ENCODE data around the gene USP32. TPM values are rescaled to one million over a fixed set of nuclear protein-coding genes. Genes with fewer than 3 reads are reported as not detected.
"Not testable (repeated sequence)": the region's sequence is repeated elsewhere in the genome, so short reads cannot be mapped to it uniquely, and the experiment has no call there.

USP32 gene
- total and polyA plus RNA-seq, 2 donors (not counting 3 experiments of a cell fraction or from before 2014, with no cell fraction given) = 15.7 to 52.9 TPM

- dilution Hi-C loops (cut with MboI; ENCODE audit: extremely low pct_ligation_motif_present, low sequenced_read_pairs); H3K9me3 ChIP-seq (replicated peaks; ENCODE audit: control insufficient read depth, insufficient read depth, low read length); H3K4me2 ChIP-seq (ENCODE audit: insufficient read depth, low read length); H3K36me3 ChIP-seq (ENCODE audit: control insufficient read depth in 2 of 2, extremely low read depth in 1 of 2, insufficient read depth in 2 of 2, low read length in 2 of 2); H3K27me3 ChIP-seq (ENCODE audit: control insufficient read depth in 2 of 2, insufficient read depth in 2 of 2, low read length in 2 of 2); H3K79me2 ChIP-seq (ENCODE audit: control insufficient read depth, insufficient read depth, low read length); H3K9me1 ChIP-seq (replicated peaks; ENCODE audit: control insufficient read depth, extremely low read depth, insufficient read depth, low read length); H3K9ac ChIP-seq (replicated peaks; ENCODE audit: extremely low read depth, insufficient read depth, low read length); H3K27ac ChIP-seq (ENCODE audit: insufficient read depth, low read depth, low read length); H4K20me1 ChIP-seq (replicated peaks; ENCODE audit: control insufficient read depth, extremely low read depth, insufficient read depth, low read length); H2AFZ ChIP-seq (ENCODE audit: low read depth, low read length); H3K4me3 ChIP-seq (replicated peaks in 1 of 3; ENCODE audit: insufficient read depth in 1 of 3, low read depth in 1 of 3, low read length in 3 of 3); FAIRE-seq; BruUV-seq (replicated peaks): not testable (repeated sequence)
- peak; percentile 33 for DNase-seq (ENCODE audit: low read depth, low spot score)
- TF ChIP-seq, protein P1, sequence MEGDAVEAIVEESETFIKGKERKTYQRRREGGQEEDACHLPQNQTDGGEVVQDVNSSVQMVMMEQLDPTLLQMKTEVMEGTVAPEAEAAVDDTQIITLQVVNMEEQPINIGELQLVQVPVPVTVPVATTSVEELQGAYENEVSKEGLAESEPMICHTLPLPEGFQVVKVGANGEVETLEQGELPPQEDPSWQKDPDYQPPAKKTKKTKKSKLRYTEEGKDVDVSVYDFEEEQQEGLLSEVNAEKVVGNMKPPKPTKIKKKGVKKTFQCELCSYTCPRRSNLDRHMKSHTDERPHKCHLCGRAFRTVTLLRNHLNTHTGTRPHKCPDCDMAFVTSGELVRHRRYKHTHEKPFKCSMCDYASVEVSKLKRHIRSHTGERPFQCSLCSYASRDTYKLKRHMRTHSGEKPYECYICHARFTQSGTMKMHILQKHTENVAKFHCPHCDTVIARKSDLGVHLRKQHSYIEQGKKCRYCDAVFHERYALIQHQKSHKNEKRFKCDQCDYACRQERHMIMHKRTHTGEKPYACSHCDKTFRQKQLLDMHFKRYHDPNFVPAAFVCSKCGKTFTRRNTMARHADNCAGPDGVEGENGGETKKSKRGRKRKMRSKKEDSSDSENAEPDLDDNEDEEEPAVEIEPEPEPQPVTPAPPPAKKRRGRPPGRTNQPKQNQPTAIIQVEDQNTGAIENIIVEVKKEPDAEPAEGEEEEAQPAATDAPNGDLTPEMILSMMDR (IDR thresholded peaks at IDR 0.05; ENCODE audit: extremely low read depth in 1 of 2, insufficient read depth in 1 of 2, low read depth in 1 of 2, low read length in 2 of 2) = peak; percentile 12 to 44
- peaks cover 12% of the 10 kb centered on the region for H3K4me1 ChIP-seq (ENCODE audit: control insufficient read depth, extremely low read depth, insufficient read depth, low read length)
- POLR2A ChIA-PET = interaction anchor here (0.6 kb wide), 1 partner anchor 217 kb away, joined by 3 read pairs; the partner anchor contains the start of gene USP32
- CTCF ChIA-PET = interaction anchor here (1.3 to 2.9 kb wide), 3 partner anchors 31 to 56 kb away, joined by 3 to 26 read pairs (median 17); no protein-coding TSS in a partner anchor
- intact Hi-C loops (cut with micrococcal nuclease) = loop anchor here (1.0 to 5.0 kb wide), 2 partner anchors 31 to 218 kb away; partner anchors contain the start of gene USP32
Measured at GRCh38 chr17:60174767-60175166, 217.2 kb downstream of the USP32 start.

DNA sequence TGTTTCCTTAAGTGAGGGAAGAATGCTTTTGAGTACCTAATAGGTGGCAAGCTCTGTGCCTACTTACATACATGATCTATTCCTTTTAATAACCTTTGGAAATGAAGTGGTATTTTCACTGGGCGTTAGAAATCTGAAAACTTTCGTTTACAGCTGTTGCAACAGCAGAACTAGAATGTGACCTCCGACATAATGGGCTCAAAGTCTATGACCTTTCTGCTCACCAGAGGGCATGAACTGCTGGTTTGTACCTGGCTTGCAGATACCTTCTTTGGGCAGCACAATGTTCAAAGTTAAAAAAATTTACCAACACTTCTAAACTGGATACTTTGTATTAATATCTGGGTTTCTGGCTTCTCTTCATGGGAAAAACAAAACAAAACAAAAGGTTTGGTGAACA is 217.9 kb downstream of the USP32 start:
- H3K27ac ChIP-seq (ENCODE audit: insufficient read depth, low read depth, low read length) = no peak overlapping the region
- no peak overlapping the region for H3K4me3 ChIP-seq (replicated peaks in 1 of 3; ENCODE audit: insufficient read depth in 1 of 3, low read depth in 1 of 3, low read length in 3 of 3)
- intact Hi-C loops (cut with micrococcal nuclease) = loop anchor here (1.0 to 5.0 kb wide), 2 partner anchors 31 to 218 kb away; partner anchors contain the start of gene USP32
- no peak overlapping the region for H3K9ac ChIP-seq (replicated peaks; ENCODE audit: extremely low read depth, insufficient read depth, low read length)
- no peak overlapping the region for H3K4me2 ChIP-seq (ENCODE audit: insufficient read depth, low read length)
- no peak for DNase-seq (ENCODE audit: low read depth, low spot score)
- dilution Hi-C loops (cut with MboI; ENCODE audit: extremely low pct_ligation_motif_present, low sequenced_read_pairs) = no loop called here
- no peaks in the 10 kb centered on the region for H3K9me1 ChIP-seq (replicated peaks; ENCODE audit: control insufficient read depth, extremely low read depth, insufficient read depth, low read length)
- H4K20me1 ChIP-seq (replicated peaks; ENCODE audit: control insufficient read depth, extremely low read depth, insufficient read depth, low read length) = no peaks in the 10 kb centered on the region
- no TSS peak for BruUV-seq (replicated peaks)
- peaks cover 19% of the 10 kb centered on the region for H3K4me1 ChIP-seq (ENCODE audit: control insufficient read depth, extremely low read depth, insufficient read depth, low read length)
- no peak for TF ChIP-seq EZH2 (IDR thresholded peaks at IDR 0.05; ENCODE audit: borderline replicate concordance, low read depth, low read length, severe bottlenecking)
- TF ChIP-seq FOS (IDR thresholded peaks at IDR 0.05; ENCODE audit: borderline replicate concordance, insufficient read depth, low read length) = no peak
- TF ChIP-seq, protein P2, sequence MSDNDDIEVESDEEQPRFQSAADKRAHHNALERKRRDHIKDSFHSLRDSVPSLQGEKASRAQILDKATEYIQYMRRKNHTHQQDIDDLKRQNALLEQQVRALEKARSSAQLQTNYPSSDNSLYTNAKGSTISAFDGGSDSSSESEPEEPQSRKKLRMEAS (IDR thresholded peaks at IDR 0.05; ENCODE audit: insufficient read depth, insufficient read length) = no peak
- no peak for TF ChIP-seq POLR2A (IDR thresholded peaks at IDR 0.05; ENCODE audit: low read depth, low read length)
- TF ChIP-seq, protein P1 (IDR thresholded peaks at IDR 0.05; ENCODE audit: extremely low read depth in 1 of 2, insufficient read depth in 1 of 2, low read depth in 1 of 2, low read length in 2 of 2) = no peak
- TF ChIP-seq MYC (IDR thresholded peaks at IDR 0.05; ENCODE audit: low read depth, low read length) = no peak
- no peak for TF ChIP-seq POLR2AphosphoS5 (IDR thresholded peaks at IDR 0.05; ENCODE audit: insufficient read depth, low read depth, low read length)
- TF ChIP-seq GATA2 (IDR thresholded peaks at IDR 0.05; ENCODE audit: insufficient read depth, insufficient read length, low read depth, low read length) = no peak
- TF ChIP-seq JUN (IDR thresholded peaks at IDR 0.05; ENCODE audit: borderline replicate concordance, insufficient read depth, insufficient read length, low read depth) = no peak
- CTCF ChIA-PET = interaction anchor here (0.7 to 2.9 kb wide), 4 partner anchors 31 to 34 kb away, joined by 3 to 26 read pairs (median 11); no protein-coding TSS in a partner anchor
- H3K79me2 ChIP-seq (ENCODE audit: control insufficient read depth, insufficient read depth, low read length) = no peaks in the 10 kb centered on the region
- no peaks in the 10 kb centered on the region for H3K27me3 ChIP-seq (ENCODE audit: control insufficient read depth in 2 of 2, insufficient read depth in 2 of 2, low read length in 2 of 2)
- no peaks in the 10 kb centered on the region for H3K36me3 ChIP-seq (ENCODE audit: control insufficient read depth in 2 of 2, extremely low read depth in 1 of 2, insufficient read depth in 2 of 2, low read length in 2 of 2)
- H3K9me3 ChIP-seq (replicated peaks; ENCODE audit: control insufficient read depth, insufficient read depth, low read length) = no peaks in the 10 kb centered on the region
- POLR2A ChIA-PET = no interaction called here
- FAIRE-seq = no peak
- H2AFZ ChIP-seq (ENCODE audit: low read depth, low read length) = no peak overlapping the region

Measured in endothelial cell of umbilical vein (primary cell).